Neural cell (in vitro differentiated cells): ENCODE measurements around the gene BCL2L2. TPM values are rescaled to one million over a fixed set of nuclear protein-coding genes. Genes with fewer than 3 reads are reported as not detected.

Experiments
- H2AFZ ChIP-seq: fragments of 200-600, 300-800 bp; sonication (generic), shearing (Covaris generic); 2 replicates; pipeline ENCODE4 v1.6.0; 2014; ENCODE audit warnings: low read depth, mild to moderate bottlenecking, antibody characterized with exemption, low read length, moderate library complexity
- H3F3A ChIP-seq: fragments of 200-600 bp; shearing (Covaris generic); 2 replicates; pipeline ENCODE4 v1.6.1; 2016; ENCODE audit warnings: mild to moderate bottlenecking, moderate library complexity, mixed read lengths, antibody characterized with exemption, low read length; ENCODE audit not compliant: insufficient read depth, poor library complexity, severe bottlenecking
- H3K27ac ChIP-seq: fragments of 200-600, 300-800 bp; sonication (generic), shearing (Covaris generic); 2 replicates; pipeline ENCODE4 v1.5.1; 2014; ENCODE audit warnings: mild to moderate bottlenecking, low read length, moderate library complexity
- H3K27me3 ChIP-seq: fragments of 300-800, 200-600 bp; sonication (generic), shearing (Covaris generic); 2 replicates; pipeline ENCODE4 v1.6.0; 2014; ENCODE audit warnings: mild to moderate bottlenecking, low read depth, low read length, moderate library complexity; ENCODE audit not compliant: insufficient read depth
- H3K36me3 ChIP-seq: fragments of 300-800, 200-600 bp; sonication (generic), shearing (Covaris generic); 2 replicates; pipeline ENCODE4 v1.5.1; 2014; ENCODE audit warnings: mild to moderate bottlenecking, antibody characterized with exemption, low read length, moderate library complexity; ENCODE audit not compliant: insufficient read depth
- H3K4me2 ChIP-seq: fragments of 300-800, 200-600 bp; sonication (generic), shearing (Covaris generic); 2 replicates; pipeline ENCODE4 v1.6.0; 2014; ENCODE audit warnings: mild to moderate bottlenecking, low read length
- H3K4me3 ChIP-seq: fragments of 300-800, 200-600 bp; sonication (generic), shearing (Covaris generic); 2 replicates; pipeline ENCODE4 v1.5.1; 2014; ENCODE audit warnings: mild to moderate bottlenecking, low read length, moderate library complexity
- H3K79me2 ChIP-seq: fragments of 200-600 bp; shearing (Covaris generic); replicated peaks from 2 replicates; pipeline ENCODE4 v1.6.0; 2014; ENCODE audit warnings: mild to moderate bottlenecking, low read length, moderate library complexity; ENCODE audit not compliant: insufficient read depth
- H3K9ac ChIP-seq: fragments of 300-800, 200-600 bp; sonication (generic), shearing (Covaris generic); 2 replicates; pipeline ENCODE4 v1.6.1; 2016; ENCODE audit warnings: mild to moderate bottlenecking, low read length, mixed read lengths
- H3K9me2 ChIP-seq: fragments of 200-600 bp; shearing (Covaris generic); 2 replicates; pipeline ENCODE4 v1.6.1; 2016; ENCODE audit warnings: mild to moderate bottlenecking, low read length, mixed read lengths; ENCODE audit not compliant: insufficient read depth
- H3K9me3 ChIP-seq: fragments of 200-600, 300-800 bp; sonication (generic), shearing (Covaris generic); 2 replicates; pipeline ENCODE4 v1.6.1; 2016; ENCODE audit warnings: mild to moderate bottlenecking, mixed run types, low read length, moderate library complexity, mixed read lengths
- H4K20me1 ChIP-seq: fragments of 200-600 bp; shearing (Covaris generic); 2 replicates; pipeline ENCODE4 v1.6.1; 2016; ENCODE audit warnings: mild to moderate bottlenecking, mixed run types; ENCODE audit not compliant: insufficient read depth
- EP300 ChIP-seq: fragments of 450-650 bp; conservative IDR thresholded peaks from 2 replicates; pipeline ENCODE4 v1.6.1; 2014; ENCODE audit warnings: antibody characterized with exemption, mild to moderate bottlenecking, moderate library complexity; ENCODE audit not compliant: poor library complexity, severe bottlenecking
- EZH2 ChIP-seq: fragments of 200-600, 300-800 bp; shearing (Covaris generic), sonication (generic); IDR thresholded peaks from 2 replicates; pipeline ENCODE4 v1.6.1; 2014; ENCODE audit warnings: antibody characterized with exemption, low read length, borderline replicate concordance, mild to moderate bottlenecking; ENCODE audit not compliant: insufficient read depth, poor library complexity, severe bottlenecking
- MXI1 ChIP-seq: fragments of 450-650 bp; conservative IDR thresholded peaks from 2 replicates; pipeline ENCODE4 v1.6.1; 2014; ENCODE audit warnings: antibody characterized with exemption, mild to moderate bottlenecking; ENCODE audit not compliant: poor library complexity, severe bottlenecking
- POLR2AphosphoS5 ChIP-seq: IDR thresholded peaks from 2 replicates; pipeline ENCODE4 v1.6.1; 2012
- RAD21 ChIP-seq: fragments of 450-650 bp; conservative IDR thresholded peaks from 2 replicates; pipeline ENCODE4 v1.6.1; 2014; ENCODE audit warnings: antibody characterized with exemption, mild to moderate bottlenecking, moderate library complexity
- SMC3 ChIP-seq: fragments of 450-650 bp; conservative IDR thresholded peaks from 2 replicates; pipeline ENCODE4 v1.6.1; 2014; ENCODE audit warnings: antibody characterized with exemption, mild to moderate bottlenecking, moderate library complexity; ENCODE audit not compliant: poor library complexity
- TAF1 ChIP-seq: IDR thresholded peaks from 2 replicates; pipeline ENCODE4 v1.6.1; 2012; ENCODE audit warnings: low read depth
- polyA plus RNA-seq: library from polyadenylated mRNA; depleted of rRNA; stranded (reverse); fragments of >200 nt; gene quantifications from 2 replicates; pipeline ENCODE4 v1.2.3, GENCODE V29; 2014
- TF ChIP-seq, protein P1 (sequence below): IDR thresholded peaks from 2 replicates; pipeline ENCODE4 v1.6.1; 2012; ENCODE audit warnings: borderline replicate concordance
- TF ChIP-seq, protein P2 (sequence below): fragments of 450-650 bp; IDR thresholded peaks from 2 replicates; pipeline ENCODE4 v1.5.1; 2014; ENCODE audit warnings: antibody characterized with exemption, mild to moderate bottlenecking, moderate library complexity; ENCODE audit not compliant: poor library complexity, severe bottlenecking

BCL2L2 gene
- polyA plus RNA-seq, 1 donor from 2014 or later: 35.8 TPM

DNA sequence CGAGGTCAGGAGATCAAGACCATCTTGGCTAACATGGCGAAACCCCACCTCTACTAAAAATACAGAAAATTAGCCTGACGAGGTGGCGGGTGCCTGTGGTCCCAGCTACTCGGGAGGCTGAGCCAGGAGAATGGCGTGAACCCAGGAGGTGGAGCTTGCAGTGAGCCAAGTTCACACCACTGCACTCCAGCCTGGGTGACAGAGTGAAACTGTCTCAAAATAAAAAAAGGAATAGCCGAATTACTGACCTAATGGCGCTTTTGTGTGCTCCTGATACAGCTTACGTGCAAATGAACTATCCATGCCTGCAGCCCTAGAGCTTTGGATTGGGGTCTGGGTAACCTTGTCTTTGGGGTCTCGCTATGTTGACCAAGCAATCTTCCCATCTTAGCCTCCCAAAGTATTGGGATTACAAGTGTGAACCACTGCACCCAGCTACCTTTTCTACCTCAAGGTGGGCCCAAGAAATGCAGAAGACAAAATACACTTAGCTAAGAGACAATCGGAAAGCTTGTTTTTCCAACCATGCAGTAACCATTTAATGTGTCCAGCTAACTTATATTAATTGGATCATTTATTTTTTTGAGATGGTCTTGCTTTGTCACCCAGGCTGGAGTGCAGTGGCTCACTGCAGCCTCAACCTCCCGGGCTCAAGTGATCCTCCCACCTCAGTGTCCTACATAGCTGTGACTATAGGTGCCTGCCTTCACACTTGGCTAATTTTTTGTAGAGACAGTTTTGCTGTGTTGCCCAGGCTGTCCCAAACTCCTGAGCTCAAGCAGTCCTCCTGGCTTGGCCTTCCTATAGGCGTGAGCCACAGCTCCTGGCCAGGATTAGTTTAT, 20.1 kb downstream of the BCL2L2 start:
- Histone ChIP-seq H3K27me3 (no peaks in the 10 kb centered on the region), H3K4me3 (no peak overlapping the region), H3K79me2 (peaks cover 23% of the 10 kb centered on the region), H3K9ac (no peak overlapping the region), H3K4me2 (no peak overlapping the region), H3K36me3 (no peaks in the 10 kb centered on the region), H2AFZ (no peak overlapping the region), H3K9me2 (no peaks in the 10 kb centered on the region), H3K27ac (no peak overlapping the region), H3F3A (no peaks in the 10 kb centered on the region), H3K9me3 (no peaks in the 10 kb centered on the region), H4K20me1 (no peaks in the 10 kb centered on the region)
- no peak for TF ChIP-seq MXI1
- no peak for TF ChIP-seq POLR2AphosphoS5
- TF ChIP-seq, protein P1, sequence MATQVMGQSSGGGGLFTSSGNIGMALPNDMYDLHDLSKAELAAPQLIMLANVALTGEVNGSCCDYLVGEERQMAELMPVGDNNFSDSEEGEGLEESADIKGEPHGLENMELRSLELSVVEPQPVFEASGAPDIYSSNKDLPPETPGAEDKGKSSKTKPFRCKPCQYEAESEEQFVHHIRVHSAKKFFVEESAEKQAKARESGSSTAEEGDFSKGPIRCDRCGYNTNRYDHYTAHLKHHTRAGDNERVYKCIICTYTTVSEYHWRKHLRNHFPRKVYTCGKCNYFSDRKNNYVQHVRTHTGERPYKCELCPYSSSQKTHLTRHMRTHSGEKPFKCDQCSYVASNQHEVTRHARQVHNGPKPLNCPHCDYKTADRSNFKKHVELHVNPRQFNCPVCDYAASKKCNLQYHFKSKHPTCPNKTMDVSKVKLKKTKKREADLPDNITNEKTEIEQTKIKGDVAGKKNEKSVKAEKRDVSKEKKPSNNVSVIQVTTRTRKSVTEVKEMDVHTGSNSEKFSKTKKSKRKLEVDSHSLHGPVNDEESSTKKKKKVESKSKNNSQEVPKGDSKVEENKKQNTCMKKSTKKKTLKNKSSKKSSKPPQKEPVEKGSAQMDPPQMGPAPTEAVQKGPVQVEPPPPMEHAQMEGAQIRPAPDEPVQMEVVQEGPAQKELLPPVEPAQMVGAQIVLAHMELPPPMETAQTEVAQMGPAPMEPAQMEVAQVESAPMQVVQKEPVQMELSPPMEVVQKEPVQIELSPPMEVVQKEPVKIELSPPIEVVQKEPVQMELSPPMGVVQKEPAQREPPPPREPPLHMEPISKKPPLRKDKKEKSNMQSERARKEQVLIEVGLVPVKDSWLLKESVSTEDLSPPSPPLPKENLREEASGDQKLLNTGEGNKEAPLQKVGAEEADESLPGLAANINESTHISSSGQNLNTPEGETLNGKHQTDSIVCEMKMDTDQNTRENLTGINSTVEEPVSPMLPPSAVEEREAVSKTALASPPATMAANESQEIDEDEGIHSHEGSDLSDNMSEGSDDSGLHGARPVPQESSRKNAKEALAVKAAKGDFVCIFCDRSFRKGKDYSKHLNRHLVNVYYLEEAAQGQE: no peak
- no peak for TF ChIP-seq EP300
- TF ChIP-seq TAF1: no peak
- TF ChIP-seq RAD21: no peak

DNA sequence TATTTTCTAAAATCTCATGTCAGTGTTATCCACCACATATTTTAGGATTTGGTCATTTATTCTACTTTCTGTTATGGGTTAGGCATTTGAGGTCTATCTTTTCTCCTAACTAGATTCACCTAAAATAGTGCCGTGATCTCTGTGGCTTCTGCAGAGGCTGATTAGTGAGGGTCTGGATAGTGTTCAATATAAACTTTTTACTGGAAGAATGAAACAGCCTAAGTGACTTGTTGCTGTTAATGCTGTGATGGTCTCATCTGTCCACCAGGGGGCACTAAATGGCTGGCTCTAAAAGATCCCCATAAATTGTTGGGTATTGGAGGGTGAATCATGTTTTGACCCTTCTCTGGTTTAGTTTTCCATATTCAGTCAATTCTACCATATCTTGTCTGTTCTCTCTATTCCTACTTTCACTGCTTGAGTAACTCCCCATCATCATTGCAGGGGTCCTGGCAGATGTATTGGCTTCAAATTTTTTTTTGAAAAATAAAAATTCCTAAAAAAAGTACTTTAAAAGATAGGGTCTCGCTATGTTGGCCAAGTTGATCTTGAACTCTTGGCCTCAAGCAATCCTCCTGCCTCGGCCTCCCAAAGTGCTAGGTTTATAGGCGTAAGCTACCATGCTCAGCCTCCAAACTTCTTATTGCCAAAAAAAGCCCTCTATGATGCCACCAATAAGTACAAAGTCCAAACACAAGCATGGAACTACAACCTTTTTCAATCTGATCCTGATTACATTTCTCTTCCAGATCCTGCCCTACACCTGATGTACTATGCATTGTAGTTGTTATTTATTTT, 21.5 kb downstream of the BCL2L2 start:
- Histone ChIP-seq H3K9me2 (no peaks in the 10 kb centered on the region), H4K20me1 (no peaks in the 10 kb centered on the region), H3K36me3 (no peaks in the 10 kb centered on the region), H2AFZ (no peak overlapping the region), H3K9me3 (no peaks in the 10 kb centered on the region), H3K79me2 (peaks cover 10% of the 10 kb centered on the region), H3K4me2 (no peak overlapping the region), H3K4me3 (no peak overlapping the region), H3K27ac (no peak overlapping the region), H3K27me3 (no peaks in the 10 kb centered on the region), H3F3A (no peaks in the 10 kb centered on the region), H3K9ac (no peak overlapping the region)
- TF ChIP-seq EZH2 (no peak), EP300 (no peak), RAD21 (peak; percentile 94), MXI1 (no peak), POLR2AphosphoS5 (no peak), SMC3 (peak; percentile 93)
- TF ChIP-seq, protein P1: no peak
- TF ChIP-seq, protein P2, sequence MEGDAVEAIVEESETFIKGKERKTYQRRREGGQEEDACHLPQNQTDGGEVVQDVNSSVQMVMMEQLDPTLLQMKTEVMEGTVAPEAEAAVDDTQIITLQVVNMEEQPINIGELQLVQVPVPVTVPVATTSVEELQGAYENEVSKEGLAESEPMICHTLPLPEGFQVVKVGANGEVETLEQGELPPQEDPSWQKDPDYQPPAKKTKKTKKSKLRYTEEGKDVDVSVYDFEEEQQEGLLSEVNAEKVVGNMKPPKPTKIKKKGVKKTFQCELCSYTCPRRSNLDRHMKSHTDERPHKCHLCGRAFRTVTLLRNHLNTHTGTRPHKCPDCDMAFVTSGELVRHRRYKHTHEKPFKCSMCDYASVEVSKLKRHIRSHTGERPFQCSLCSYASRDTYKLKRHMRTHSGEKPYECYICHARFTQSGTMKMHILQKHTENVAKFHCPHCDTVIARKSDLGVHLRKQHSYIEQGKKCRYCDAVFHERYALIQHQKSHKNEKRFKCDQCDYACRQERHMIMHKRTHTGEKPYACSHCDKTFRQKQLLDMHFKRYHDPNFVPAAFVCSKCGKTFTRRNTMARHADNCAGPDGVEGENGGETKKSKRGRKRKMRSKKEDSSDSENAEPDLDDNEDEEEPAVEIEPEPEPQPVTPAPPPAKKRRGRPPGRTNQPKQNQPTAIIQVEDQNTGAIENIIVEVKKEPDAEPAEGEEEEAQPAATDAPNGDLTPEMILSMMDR: peak; percentile 92
